SU-DHL-6 (cell line): Measurements from ENCODE around the gene CHL1.

Source experiments
- H2AFZ ChIP-seq: fragments of 200-600 bp; sonication (generic); 2 replicates; pipeline ENCODE4 v1.6.1; 2014; ENCODE audit warnings: low read depth, mild to moderate bottlenecking, moderate library complexity, mixed read lengths, antibody characterized with exemption, low read length; ENCODE audit not compliant: severe bottlenecking
- H3F3A ChIP-seq: fragments of 200-600 bp; shearing (Covaris generic); 2 replicates; pipeline ENCODE4 v1.6.0; 2016; ENCODE audit warnings: antibody characterized with exemption, mild to moderate bottlenecking; ENCODE audit not compliant: insufficient read depth
- H3K27ac ChIP-seq: fragments of 200-600 bp; sonication (generic); 2 replicates; pipeline ENCODE4 v1.5.1; 2016; ENCODE audit warnings: low read depth, mild to moderate bottlenecking, low read length, moderate library complexity, mixed read lengths
- H3K27me3 ChIP-seq: fragments of 200-600 bp; sonication (generic), shearing (Covaris generic); 2 replicates; pipeline ENCODE4 v1.6.0; 2014; ENCODE audit warnings: mild to moderate bottlenecking, low read length
- H3K36me3 ChIP-seq: fragments of 200-600 bp; sonication (generic); 2 replicates; pipeline ENCODE4 v1.6.1; 2014; ENCODE audit warnings: mild to moderate bottlenecking, low read length, mixed read lengths
- H3K4me2 ChIP-seq: fragments of 300-600, 200-600 bp; shearing (Covaris generic), sonication (generic); 2 replicates; pipeline ENCODE4 v1.6.0; 2014; ENCODE audit warnings: low read length, low read depth, mild to moderate bottlenecking; ENCODE audit not compliant: poor library complexity, severe bottlenecking
- H3K4me3 ChIP-seq: fragments of 200-600 bp; sonication (generic); 2 replicates; pipeline ENCODE4 v1.5.1; 2014; ENCODE audit warnings: antibody characterized with exemption, low read length, mild to moderate bottlenecking, mixed read lengths; ENCODE audit not compliant: insufficient read depth, poor library complexity, severe bottlenecking
- H3K79me2 ChIP-seq: fragments of 200-600 bp; sonication (generic); 2 replicates; pipeline ENCODE4 v1.6.1; 2014; ENCODE audit warnings: mild to moderate bottlenecking, low read length, moderate library complexity; ENCODE audit not compliant: insufficient read depth
- H3K9ac ChIP-seq: fragments of 200-600 bp; sonication (generic); 2 replicates; pipeline ENCODE4 v1.7.0; 2014; ENCODE audit warnings: mild to moderate bottlenecking, low read length
- H3K9me2 ChIP-seq: fragments of 200-600 bp; sonication (generic); replicated peaks from 2 replicates; pipeline ENCODE4 v1.6.1; 2014; ENCODE audit warnings: low read length; ENCODE audit not compliant: insufficient read depth
- H3K9me3 ChIP-seq: fragments of 200-600 bp; sonication (generic); 2 replicates; pipeline ENCODE4 v1.6.1; 2014; ENCODE audit warnings: low read length, mixed read lengths; ENCODE audit not compliant: insufficient read depth
- H4K20me1 ChIP-seq: fragments of 200-600 bp; sonication (generic); 2 replicates; pipeline ENCODE4 v1.6.1; 2014; ENCODE audit warnings: low read depth, mild to moderate bottlenecking, antibody characterized with exemption, low read length, moderate library complexity, mixed read lengths
- CTCF ChIP-seq: fragments of 200-600 bp; sonication (generic); IDR thresholded peaks from one replicate; pipeline ENCODE4 v1.5.1; 2017; ENCODE audit warnings: antibody characterized with exemption, mild to moderate bottlenecking, low read length, moderate library complexity; ENCODE audit not compliant: insufficient read depth, poor library complexity, severe bottlenecking
- EZH2phosphoT487 ChIP-seq: fragments of 200-600 bp; sonication (generic), shearing (Covaris generic); conservative IDR thresholded peaks from 2 replicates; pipeline ENCODE4 v1.6.1; 2018; ENCODE audit warnings: mild to moderate bottlenecking, antibody characterized with exemption, low read length, moderate library complexity, mixed read lengths

The CHL1 gene

GRCh38 chr3:341998-342397 lies 145.4 kb downstream of the CHL1 start:
- H3K36me3 ChIP-seq: no peaks in the 10 kb centered on the region
- H3K27me3 ChIP-seq: no peaks in the 10 kb centered on the region
- no peaks in the 10 kb centered on the region for H4K20me1 ChIP-seq
- no peaks in the 10 kb centered on the region for H3K9me3 ChIP-seq
- no peak overlapping the region for H3K9ac ChIP-seq
- no peak overlapping the region for H3K4me2 ChIP-seq
- H3K9me2 ChIP-seq: no peaks in the 10 kb centered on the region
- H2AFZ ChIP-seq: no peak overlapping the region
- no peak overlapping the region for H3K27ac ChIP-seq
- no peaks in the 10 kb centered on the region for H3F3A ChIP-seq
- no peaks in the 10 kb centered on the region for H3K79me2 ChIP-seq
- TF ChIP-seq CTCF (no peak), EZH2phosphoT487 (no peak)
- no peak overlapping the region for H3K4me3 ChIP-seq

GRCh38 chr3:346186-346585 lies 149.6 kb downstream of the CHL1 start:
- no peaks in the 10 kb centered on the region for H4K20me1 ChIP-seq
- H3K36me3 ChIP-seq: no peaks in the 10 kb centered on the region
- H3K79me2 ChIP-seq: no peaks in the 10 kb centered on the region
- H3F3A ChIP-seq: no peaks in the 10 kb centered on the region
- no peaks in the 10 kb centered on the region for H3K27me3 ChIP-seq
- no peak overlapping the region for H3K4me3 ChIP-seq
- TF ChIP-seq EZH2phosphoT487: no peak
- TF ChIP-seq CTCF: no peak
- H3K9me3 ChIP-seq: no peaks in the 10 kb centered on the region
- no peak overlapping the region for H3K4me2 ChIP-seq
- no peaks in the 10 kb centered on the region for H3K9me2 ChIP-seq
- no peak overlapping the region for H2AFZ ChIP-seq
- no peak overlapping the region for H3K27ac ChIP-seq
- H3K9ac ChIP-seq: no peak overlapping the region

GRCh38 chr3:347581-347980 lies 151.0 kb downstream of the CHL1 start:
- Histone ChIP-seq H4K20me1 (no peaks in the 10 kb centered on the region), H3F3A (no peaks in the 10 kb centered on the region; the same call in 1 of the 2 replicates), H3K9me3 (no peaks in the 10 kb centered on the region), H3K79me2 (no peaks in the 10 kb centered on the region), H3K4me2 (no peak overlapping the region), H3K27ac (no peak overlapping the region), H3K9ac (no peak overlapping the region), H3K36me3 (no peaks in the 10 kb centered on the region), H3K9me2 (no peaks in the 10 kb centered on the region), H3K4me3 (no peak overlapping the region), H2AFZ (no peak overlapping the region), H3K27me3 (no peaks in the 10 kb centered on the region)
- TF ChIP-seq CTCF (no peak), EZH2phosphoT487 (no peak)
